Measurements from ENCODE around the gene PAGE2. TPM values are rescaled to one million over a fixed set of nuclear protein-coding genes. Genes with fewer than 3 reads are reported as not detected.

The PAGE2 gene
- total RNA-seq, 4 donors from 2014 or later: not detected

- H3K27me3 ChIP-seq: no peaks in the 10 kb centered on the region
- 89% methylated on average over 36 of the region's 36 CpGs; no CpG with 5 or more reads in 1 of the 2 donors for WGBS, 2 donors (ENCODE audit: low coverage in 1 of 2)
- TF ChIP-seq POLR2A (IDR thresholded peaks at IDR 0.05): no peak
- intact Hi-C loops (cut with DNase I; ENCODE audit: low total_unique reads) (no loop called here), in situ Hi-C loops (cut with MboI; ENCODE audit: low pct_ligation_motif_present in 1 of 4, low pct_unique_long_range_greater_than_20kb in 1 of 4, low sequenced_read_pairs in 3 of 4) (loop anchor here in 2 of 4 donors (25.0 kb wide), 2 partner anchors 188 to 438 kb away; no protein-coding TSS in a partner anchor)
- H3K27ac ChIP-seq: no peak within 1 kb of the TSS
- no peak for DNase-seq
- no peaks in the 10 kb centered on the region for H3K36me3 ChIP-seq
- H3K4me1 ChIP-seq: no peaks in the 10 kb centered on the region
- H3K9me3 ChIP-seq: no peaks in the 10 kb centered on the region
- H3K4me3 ChIP-seq: no peak within 1 kb of the TSS
These were observed 13.9 kb upstream of the PAGE2 start, which contains the start of gene PAGE2B for GRCh38 chrX:55074851-55075467. Gene PAGE2B, plus strand, starts transcription at chrX:55075030. Its CDS starts 1,012 bp downstream, at chrX:55076042.

GRCh38 chrX:55098691-55099090 lies 9.9 kb downstream of the PAGE2 start:
- no peak for TF ChIP-seq POLR2A (IDR thresholded peaks at IDR 0.05)
- TF ChIP-seq POLR2AphosphoS5 (IDR thresholded peaks at IDR 0.05): no peak
- TF ChIP-seq CTCF (IDR thresholded peaks at IDR 0.05): no peak
- TF ChIP-seq EP300 (IDR thresholded peaks at IDR 0.05; ENCODE audit: low read depth): no peak
- 39% methylated on average over 2 of the region's 2 CpGs; no CpG with 5 or more reads in 1 of the 2 donors for WGBS, 2 donors (ENCODE audit: low coverage in 1 of 2)
- Histone ChIP-seq H3K27me3 (no peaks in the 10 kb centered on the region), H3K27ac (no peak overlapping the region), H3K4me1 (no peaks in the 10 kb centered on the region), H3K9me3 (no peaks in the 10 kb centered on the region), H3K36me3 (no peaks in the 10 kb centered on the region), H3K4me3 (no peak overlapping the region)
- intact Hi-C loops (cut with DNase I; ENCODE audit: low total_unique reads): no loop called here
- no peak for DNase-seq
- in situ Hi-C loops (cut with MboI; ENCODE audit: low pct_ligation_motif_present in 1 of 4, low pct_unique_long_range_greater_than_20kb in 1 of 4, low sequenced_read_pairs in 3 of 4): no loop called here

- no peaks in the 10 kb centered on the region for H3K9me3 ChIP-seq
- H3K36me3 ChIP-seq: no peaks in the 10 kb centered on the region
- no peak overlapping the region for H3K4me3 ChIP-seq
These were observed 10.3 kb downstream of the PAGE2 start for GRCh38 chrX:55099162-55099561.

GRCh38 chrX:55102754-55103153 lies 13.9 kb downstream of the PAGE2 start:
- Histone ChIP-seq H3K9me3 (no peaks in the 10 kb centered on the region), H3K27ac (no peak overlapping the region), H3K4me3 (no peak overlapping the region), H3K36me3 (no peaks in the 10 kb centered on the region), H3K27me3 (no peaks in the 10 kb centered on the region), H3K4me1 (no peaks in the 10 kb centered on the region)
- intact Hi-C loops (cut with DNase I; ENCODE audit: low total_unique reads) (no loop called here), in situ Hi-C loops (cut with MboI; ENCODE audit: low pct_ligation_motif_present in 1 of 4, low pct_unique_long_range_greater_than_20kb in 1 of 4, low sequenced_read_pairs in 3 of 4) (no loop called here)
- no peak for TF ChIP-seq CTCF (IDR thresholded peaks at IDR 0.05)
- no peak for TF ChIP-seq EP300 (IDR thresholded peaks at IDR 0.05; ENCODE audit: low read depth)
- WGBS, 2 donors (ENCODE audit: low coverage in 1 of 2): 59% methylated on average over 3 of the region's 3 CpGs; no CpG with 5 or more reads in 1 of the 2 donors
- no peak for DNase-seq

More at GRCh38 chrX:55099162-55099561, 10.3 kb downstream of the PAGE2 start:
- Histone ChIP-seq H3K4me1 (no peaks in the 10 kb centered on the region), H3K27me3 (no peaks in the 10 kb centered on the region), H3K27ac (no peak overlapping the region)
- DNase-seq: no peak
- in situ Hi-C loops (cut with MboI; ENCODE audit: low pct_ligation_motif_present in 1 of 4, low pct_unique_long_range_greater_than_20kb in 1 of 4, low sequenced_read_pairs in 3 of 4) (no loop called here), intact Hi-C loops (cut with DNase I; ENCODE audit: low total_unique reads) (no loop called here)
- TF ChIP-seq POLR2AphosphoS5 (IDR thresholded peaks at IDR 0.05) (no peak), CTCF (IDR thresholded peaks at IDR 0.05) (no peak), POLR2A (IDR thresholded peaks at IDR 0.05) (no peak), EP300 (IDR thresholded peaks at IDR 0.05; ENCODE audit: low read depth) (no peak)
- 64 to 80% methylated on average over 1 of the region's 1 CpG for WGBS, 2 donors (ENCODE audit: low coverage in 1 of 2)

- no peak overlapping the region for H3K27ac ChIP-seq
- H3K4me1 ChIP-seq: no peaks in the 10 kb centered on the region
- no peaks in the 10 kb centered on the region for H3K9me3 ChIP-seq
- H3K4me3 ChIP-seq: no peak overlapping the region
- no peaks in the 10 kb centered on the region for H3K27me3 ChIP-seq
- no peaks in the 10 kb centered on the region for H3K36me3 ChIP-seq
- DNase-seq: no peak
- intact Hi-C loops (cut with DNase I; ENCODE audit: low total_unique reads) (no loop called here), in situ Hi-C loops (cut with MboI; ENCODE audit: low pct_ligation_motif_present in 1 of 4, low pct_unique_long_range_greater_than_20kb in 1 of 4, low sequenced_read_pairs in 3 of 4) (no loop called here)
- TF ChIP-seq POLR2AphosphoS5 (IDR thresholded peaks at IDR 0.05) (no peak), CTCF (IDR thresholded peaks at IDR 0.05) (no peak), EP300 (IDR thresholded peaks at IDR 0.05; ENCODE audit: low read depth) (no peak)
These were observed 18.4 kb downstream of the PAGE2 start for GRCh38 chrX:55107262-55107661.

All from transverse colon (tissue), 4 donors.